ENCODE measurements around the gene CSTPP1.

- TF ChIP-seq POLR2AphosphoS5 (IDR thresholded peaks at IDR 0.05; ENCODE audit: low read depth) (no peak), CTCF (IDR thresholded peaks at IDR 0.05; ENCODE audit: insufficient read depth, low read length) (no peak), GABPA (IDR thresholded peaks at IDR 0.05; ENCODE audit: low read depth) (no peak), REST (IDR thresholded peaks at IDR 0.05; ENCODE audit: insufficient replicate concordance, low read depth) (no peak)
Measured at GRCh38 chr11:46999217-46999616, 62.7 kb downstream of the CSTPP1 start.

Measured in HL-60 (cell line).